GM19043 (cell line): ENCODE data around the gene DLG2.

Source experiments
- ATAC-seq: cut with Tn5 transposase; IDR thresholded peaks from one replicate; pipeline ENCODE4 v1.9.1; 2021; ENCODE audit warnings: low read depth; ENCODE audit not compliant: unreplicated experiment

Gene DLG2

GRCh38 chr11:83938148-83938547, 1689.0 kb downstream of the DLG2 start:
- no peak for ATAC-seq

DNA sequence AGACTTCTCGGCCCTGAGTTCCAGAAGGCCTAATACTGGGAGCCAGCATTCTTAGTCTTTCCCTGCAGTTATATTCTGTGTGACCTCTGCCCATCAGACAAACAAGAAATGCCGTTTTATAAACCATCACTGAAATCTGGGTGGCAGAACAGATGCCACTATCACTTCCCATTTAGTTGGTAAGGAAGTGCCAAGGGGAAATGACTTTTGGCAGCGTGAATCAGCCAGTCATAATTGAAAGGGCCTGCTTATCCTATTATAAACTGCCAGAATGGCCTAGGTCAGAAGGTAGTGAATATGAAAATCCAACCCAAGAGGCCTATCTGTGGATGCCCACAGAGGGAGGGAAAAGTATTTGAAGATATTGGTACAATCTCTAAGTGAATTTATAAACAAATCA, 1694.1 kb downstream of the DLG2 start:
- ATAC-seq: no peak

GRCh38 chr11:83927422-83927821, 1699.7 kb downstream of the DLG2 start:
- no peak for ATAC-seq

- no peak for ATAC-seq
These were observed 1702.2 kb downstream of the DLG2 start for GRCh38 chr11:83924795-83925542.

GRCh38 chr11:83923961-83924360, 1703.2 kb downstream of the DLG2 start:
- no peak for ATAC-seq

DNA sequence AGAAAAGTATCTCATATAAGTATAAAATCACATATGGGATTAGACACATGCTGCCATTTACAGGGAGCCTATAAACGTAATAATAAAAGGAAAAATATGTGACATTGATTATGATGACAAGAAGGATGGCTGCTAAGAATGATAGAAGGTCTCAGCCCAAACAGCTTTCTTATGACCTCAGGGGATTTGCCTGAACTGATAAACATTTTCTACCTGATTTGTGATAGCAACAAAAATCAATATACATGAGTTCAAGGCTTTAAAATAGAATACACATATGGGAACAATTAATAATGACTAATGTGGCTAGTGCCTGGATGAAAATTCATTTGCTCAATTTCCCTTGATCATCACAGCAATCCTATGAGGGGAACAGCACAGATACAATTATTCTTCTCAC, 1704.2 kb downstream of the DLG2 start:
- ATAC-seq: no peak

DNA sequence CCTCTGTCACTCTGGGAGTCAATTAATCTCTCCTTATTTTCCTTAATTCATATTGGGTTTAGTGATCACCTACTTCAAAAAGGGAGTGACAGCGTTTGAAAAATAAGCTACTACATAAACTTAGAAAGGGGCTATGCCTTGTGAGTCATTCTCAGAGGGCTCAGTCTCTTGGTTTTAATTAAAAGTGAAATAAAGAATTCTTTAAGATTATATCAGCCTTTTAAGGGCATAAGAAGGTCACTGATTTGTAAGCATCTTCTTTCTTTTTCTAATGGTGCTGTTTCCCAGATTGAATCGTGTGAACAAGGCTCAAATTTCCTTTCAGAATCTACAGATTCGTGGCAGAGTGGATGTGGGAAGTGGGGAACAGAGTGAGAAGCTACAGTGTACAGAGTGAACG, 1704.8 kb downstream of the DLG2 start:
- no peak for ATAC-seq

- ATAC-seq: no peak
These were observed 1705.5 kb downstream of the DLG2 start for GRCh38 chr11:83921447-83922192.

DNA sequence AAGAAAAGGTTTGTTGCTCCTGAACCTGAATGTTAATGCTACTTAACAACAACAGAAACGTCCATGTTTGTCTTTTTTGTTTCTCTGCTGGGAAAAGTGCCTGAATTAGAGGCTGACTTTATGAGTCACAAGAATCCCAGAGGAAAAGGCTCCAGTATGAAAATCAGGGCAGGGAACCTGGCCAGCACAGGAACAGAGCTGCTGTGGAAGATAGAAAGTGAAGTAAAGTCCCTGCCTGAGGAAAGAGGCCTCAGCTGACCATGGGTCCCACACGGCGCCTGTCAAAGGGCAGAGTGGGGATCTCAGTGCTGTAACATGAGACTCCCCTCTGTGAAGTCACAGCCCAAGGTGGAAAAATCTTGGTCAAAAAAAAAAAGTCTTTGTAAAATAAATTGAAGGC, 1708.7 kb downstream of the DLG2 start:
- ATAC-seq: no peak

- no peak for ATAC-seq
These were observed 1712.1 kb downstream of the DLG2 start for GRCh38 chr11:83914995-83915394.

- ATAC-seq: no peak
These were observed 1717.3 kb downstream of the DLG2 start for GRCh38 chr11:83909579-83910534.

GRCh38 chr11:83908298-83908856, 1718.8 kb downstream of the DLG2 start:
- no peak for ATAC-seq

GRCh38 chr11:83895516-83895915, 1731.6 kb downstream of the DLG2 start:
- ATAC-seq: no peak

GRCh38 chr11:83881428-83881827, 1745.7 kb downstream of the DLG2 start:
- ATAC-seq: no peak

- ATAC-seq: no peak
These were observed 1756.1 kb downstream of the DLG2 start for GRCh38 chr11:83871054-83871453.

GRCh38 chr11:83866655-83867054, 1760.5 kb downstream of the DLG2 start:
- no peak for ATAC-seq

DNA sequence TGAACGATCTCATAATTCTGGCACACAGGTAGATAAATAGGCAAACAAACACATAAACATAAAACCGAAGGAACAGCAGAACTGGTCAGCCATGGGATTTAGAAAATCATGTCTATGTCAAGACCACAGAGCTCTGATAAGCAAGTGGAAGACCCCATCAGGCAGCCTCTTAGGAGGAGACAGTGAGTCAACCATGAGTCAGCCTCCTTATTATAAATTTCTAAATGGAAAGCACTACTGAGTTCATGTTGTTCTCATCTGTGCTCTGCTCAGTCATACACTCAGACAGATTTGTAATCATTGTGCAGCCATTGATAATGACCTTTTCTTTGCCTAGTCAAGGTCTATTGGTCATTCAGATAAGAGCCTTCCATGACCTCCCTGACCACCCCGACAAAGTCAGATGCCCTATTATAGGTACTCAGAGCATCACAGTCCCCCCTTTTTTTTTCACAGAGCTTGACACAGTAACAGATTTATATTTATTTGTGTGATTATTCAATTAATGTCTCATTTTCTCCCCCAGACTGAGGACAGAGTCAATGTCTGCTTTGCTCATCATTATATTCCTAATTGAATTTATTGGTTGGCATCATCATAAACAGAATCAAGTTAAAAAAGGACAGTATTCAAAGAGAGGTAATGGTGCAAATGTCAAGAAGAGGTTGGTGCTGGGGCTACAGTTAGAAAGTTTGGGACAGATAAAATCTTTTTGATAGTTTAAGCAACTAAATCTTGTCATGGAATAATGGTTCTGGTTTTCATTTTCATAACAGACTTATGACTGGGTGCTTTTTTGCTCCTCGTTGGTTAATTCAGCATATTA, 1761.3 kb downstream of the DLG2 start:
- no peak for ATAC-seq

DNA sequence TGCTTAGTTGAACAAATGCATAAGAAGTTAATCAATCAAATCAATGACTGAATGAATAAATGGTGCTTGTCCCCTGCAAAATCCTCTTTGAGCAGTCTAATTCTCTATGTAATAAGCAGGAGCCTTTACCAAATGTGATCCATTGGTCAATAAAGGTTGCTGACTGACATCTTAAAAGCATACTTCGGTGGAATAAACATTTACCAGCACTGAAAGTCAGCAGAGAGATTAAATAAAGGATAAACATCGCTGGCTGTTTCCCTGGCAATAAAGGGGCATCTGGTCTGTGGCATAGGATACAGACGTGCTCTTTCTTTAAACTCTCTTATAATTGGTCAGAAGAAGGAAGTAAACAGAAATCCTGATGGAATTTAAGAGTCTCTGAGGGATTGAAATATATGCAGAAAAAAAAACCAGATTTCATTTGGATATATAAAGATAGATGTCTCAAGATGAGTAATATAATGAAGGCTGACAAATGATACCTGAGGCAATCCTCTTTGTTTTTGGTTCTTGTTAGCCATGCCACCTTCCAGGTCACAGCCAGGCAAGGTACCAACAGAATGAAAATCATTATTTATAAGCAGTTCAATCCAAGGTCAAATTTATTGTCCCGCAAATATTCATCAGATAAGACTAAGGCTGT, 1762.6 kb downstream of the DLG2 start:
- no peak for ATAC-seq

DNA sequence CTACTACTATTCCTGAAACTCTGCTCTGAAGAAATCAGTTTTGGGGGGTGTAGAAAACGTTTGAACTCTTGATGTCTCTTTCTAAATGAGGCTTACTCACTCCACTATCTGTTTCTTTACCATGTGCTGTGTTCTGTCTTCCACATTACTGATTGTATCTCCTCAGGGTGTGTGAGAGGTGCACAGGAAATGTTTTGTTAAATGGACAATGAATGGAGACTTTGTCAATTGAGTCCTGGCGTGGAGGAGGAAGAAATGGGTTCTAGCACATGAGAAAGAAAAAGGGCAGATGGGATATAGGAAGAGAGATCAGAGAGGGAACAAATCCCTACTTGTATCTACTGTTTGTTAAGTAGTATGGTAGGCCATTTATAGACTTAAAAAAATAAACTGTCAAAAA, 1763.9 kb downstream of the DLG2 start:
- no peak for ATAC-seq
